KMS-11 (cell line): ENCODE data around the gene FOS.
"Not testable (repeated sequence)": the region's sequence is repeated elsewhere in the genome, so short reads cannot be mapped to it uniquely, and the experiment has no call there.

Source experiments
- H2AFZ ChIP-seq: fragments of 200-600 bp; sonication (generic); 2 replicates; pipeline ENCODE4 v1.6.1; 2016; ENCODE audit warnings: antibody characterized with exemption, mixed run types, low read depth
- H3K27ac ChIP-seq: fragments of 200-600 bp; sonication (generic); 2 replicates; pipeline ENCODE4 v1.6.1; 2016; ENCODE audit warnings: mild to moderate bottlenecking, mixed run types
- H3K27me3 ChIP-seq: fragments of 200-600 bp; sonication (generic); 2 replicates; pipeline ENCODE4 v1.6.1; 2017; ENCODE audit warnings: mild to moderate bottlenecking, low read depth, mixed run types, moderate library complexity; ENCODE audit not compliant: insufficient read depth
- H3K36me3 ChIP-seq: fragments of 200-600 bp; sonication (generic); 2 replicates; pipeline ENCODE4 v1.6.1; 2017; ENCODE audit warnings: mild to moderate bottlenecking, mixed run types; ENCODE audit not compliant: insufficient read depth
- H3K4me1 ChIP-seq: fragments of 200-600 bp; sonication (generic); 2 replicates; pipeline ENCODE4 v1.6.1; 2016; ENCODE audit warnings: mild to moderate bottlenecking, low read depth, mixed run types; ENCODE audit not compliant: poor library complexity, severe bottlenecking
- H3K4me2 ChIP-seq: fragments of 200-600 bp; sonication (generic); 2 replicates; pipeline ENCODE4 v1.7.0; 2016; ENCODE audit warnings: mild to moderate bottlenecking, mixed run types
- H3K4me3 ChIP-seq: fragments of 200-600 bp; sonication (generic); IDR thresholded peaks from 2 replicates; pipeline ENCODE4 v1.6.1; 2017; ENCODE audit warnings: low read depth, low read length, mixed read lengths; ENCODE audit not compliant: insufficient read depth
- H3K79me2 ChIP-seq: fragments of 200-600 bp; sonication (generic); 2 replicates; pipeline ENCODE4 v1.6.1; 2016; ENCODE audit warnings: low read depth, mixed run types; ENCODE audit not compliant: insufficient read depth
- H3K9ac ChIP-seq: fragments of 200-600 bp; sonication (generic); 2 replicates; pipeline ENCODE4 v1.6.1; 2016; ENCODE audit warnings: mild to moderate bottlenecking, mixed run types
- H4K20me1 ChIP-seq: fragments of 200-600 bp; sonication (generic); 2 replicates; pipeline ENCODE4 v1.6.1; 2016; ENCODE audit warnings: mild to moderate bottlenecking, mixed run types; ENCODE audit not compliant: insufficient read depth
- TF ChIP-seq, protein P1 (sequence below): fragments of 200-600 bp; sonication (generic); conservative IDR thresholded peaks from 2 replicates; pipeline ENCODE4 v1.6.1; 2017; ENCODE audit warnings: low read depth, mild to moderate bottlenecking, antibody characterized with exemption, low read length, moderate library complexity, mixed read lengths

FOS gene

DNA sequence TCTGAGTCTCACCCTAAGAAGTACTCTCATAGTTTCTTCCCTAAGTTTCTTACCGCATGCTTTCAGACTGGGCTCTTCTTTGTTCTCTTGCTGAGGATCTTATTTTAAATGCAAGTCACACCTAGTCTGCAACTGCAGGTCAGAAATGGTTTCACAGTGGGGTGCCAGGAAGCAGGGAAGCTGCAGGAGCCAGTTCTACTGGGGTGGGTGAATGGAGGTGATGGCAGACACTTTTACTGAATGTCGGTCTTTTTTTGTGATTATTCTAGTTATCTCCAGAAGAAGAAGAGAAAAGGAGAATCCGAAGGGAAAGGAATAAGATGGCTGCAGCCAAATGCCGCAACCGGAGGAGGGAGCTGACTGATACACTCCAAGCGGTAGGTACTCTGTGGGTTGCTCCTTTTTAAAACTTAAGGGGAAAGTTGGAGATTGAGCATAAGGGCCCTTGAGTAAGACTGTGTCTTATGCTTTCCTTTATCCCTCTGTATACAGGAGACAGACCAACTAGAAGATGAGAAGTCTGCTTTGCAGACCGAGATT lies 1.7 kb downstream of the FOS start:
- H4K20me1 ChIP-seq: no peaks in the 10 kb centered on the region
- H3K27me3 ChIP-seq: peaks cover 4% of the 10 kb centered on the region; the same call in 1 of the 2 replicates
- H3K27ac ChIP-seq: no peak overlapping the region
- H3K9ac ChIP-seq: no peak overlapping the region
- peaks cover 7% of the 10 kb centered on the region for H3K4me1 ChIP-seq
- no peak overlapping the region for H3K4me3 ChIP-seq
- no peaks in the 10 kb centered on the region for H3K79me2 ChIP-seq
- H3K36me3 ChIP-seq: no peaks in the 10 kb centered on the region
- no peak overlapping the region for H3K4me2 ChIP-seq
- H2AFZ ChIP-seq: no peak overlapping the region
- TF ChIP-seq, protein P1, sequence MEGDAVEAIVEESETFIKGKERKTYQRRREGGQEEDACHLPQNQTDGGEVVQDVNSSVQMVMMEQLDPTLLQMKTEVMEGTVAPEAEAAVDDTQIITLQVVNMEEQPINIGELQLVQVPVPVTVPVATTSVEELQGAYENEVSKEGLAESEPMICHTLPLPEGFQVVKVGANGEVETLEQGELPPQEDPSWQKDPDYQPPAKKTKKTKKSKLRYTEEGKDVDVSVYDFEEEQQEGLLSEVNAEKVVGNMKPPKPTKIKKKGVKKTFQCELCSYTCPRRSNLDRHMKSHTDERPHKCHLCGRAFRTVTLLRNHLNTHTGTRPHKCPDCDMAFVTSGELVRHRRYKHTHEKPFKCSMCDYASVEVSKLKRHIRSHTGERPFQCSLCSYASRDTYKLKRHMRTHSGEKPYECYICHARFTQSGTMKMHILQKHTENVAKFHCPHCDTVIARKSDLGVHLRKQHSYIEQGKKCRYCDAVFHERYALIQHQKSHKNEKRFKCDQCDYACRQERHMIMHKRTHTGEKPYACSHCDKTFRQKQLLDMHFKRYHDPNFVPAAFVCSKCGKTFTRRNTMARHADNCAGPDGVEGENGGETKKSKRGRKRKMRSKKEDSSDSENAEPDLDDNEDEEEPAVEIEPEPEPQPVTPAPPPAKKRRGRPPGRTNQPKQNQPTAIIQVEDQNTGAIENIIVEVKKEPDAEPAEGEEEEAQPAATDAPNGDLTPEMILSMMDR: no peak

DNA sequence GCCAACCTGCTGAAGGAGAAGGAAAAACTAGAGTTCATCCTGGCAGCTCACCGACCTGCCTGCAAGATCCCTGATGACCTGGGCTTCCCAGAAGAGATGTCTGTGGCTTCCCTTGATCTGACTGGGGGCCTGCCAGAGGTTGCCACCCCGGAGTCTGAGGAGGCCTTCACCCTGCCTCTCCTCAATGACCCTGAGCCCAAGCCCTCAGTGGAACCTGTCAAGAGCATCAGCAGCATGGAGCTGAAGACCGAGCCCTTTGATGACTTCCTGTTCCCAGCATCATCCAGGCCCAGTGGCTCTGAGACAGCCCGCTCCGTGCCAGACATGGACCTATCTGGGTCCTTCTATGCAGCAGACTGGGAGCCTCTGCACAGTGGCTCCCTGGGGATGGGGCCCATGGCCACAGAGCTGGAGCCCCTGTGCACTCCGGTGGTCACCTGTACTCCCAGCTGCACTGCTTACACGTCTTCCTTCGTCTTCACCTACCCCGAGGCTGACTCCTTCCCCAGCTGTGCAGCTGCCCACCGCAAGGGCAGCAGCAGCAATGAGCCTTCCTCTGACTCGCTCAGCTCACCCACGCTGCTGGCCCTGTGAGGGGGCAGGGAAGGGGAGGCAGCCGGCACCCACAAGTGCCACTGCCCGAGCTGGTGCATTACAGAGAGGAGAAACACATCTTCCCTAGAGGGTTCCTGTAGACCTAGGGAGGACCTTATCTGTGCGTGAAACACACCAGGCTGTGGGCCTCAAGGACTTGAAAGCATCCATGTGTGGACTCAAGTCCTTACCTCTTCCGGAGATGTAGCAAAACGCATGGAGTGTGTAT lies 2.4 kb downstream of the FOS start:
- no peaks in the 10 kb centered on the region for H4K20me1 ChIP-seq
- no peaks in the 10 kb centered on the region for H3K79me2 ChIP-seq
- no peak overlapping the region for H2AFZ ChIP-seq
- TF ChIP-seq, protein P1: no peak
- H3K4me3 ChIP-seq: no peak overlapping the region
- H3K4me2 ChIP-seq: no peak overlapping the region
- peaks cover 4% of the 10 kb centered on the region; the same call in 1 of the 2 replicates for H3K27me3 ChIP-seq
- no peak overlapping the region for H3K9ac ChIP-seq
- no peaks in the 10 kb centered on the region for H3K36me3 ChIP-seq
- peaks cover 7% of the 10 kb centered on the region for H3K4me1 ChIP-seq
- no peak overlapping the region for H3K27ac ChIP-seq

DNA sequence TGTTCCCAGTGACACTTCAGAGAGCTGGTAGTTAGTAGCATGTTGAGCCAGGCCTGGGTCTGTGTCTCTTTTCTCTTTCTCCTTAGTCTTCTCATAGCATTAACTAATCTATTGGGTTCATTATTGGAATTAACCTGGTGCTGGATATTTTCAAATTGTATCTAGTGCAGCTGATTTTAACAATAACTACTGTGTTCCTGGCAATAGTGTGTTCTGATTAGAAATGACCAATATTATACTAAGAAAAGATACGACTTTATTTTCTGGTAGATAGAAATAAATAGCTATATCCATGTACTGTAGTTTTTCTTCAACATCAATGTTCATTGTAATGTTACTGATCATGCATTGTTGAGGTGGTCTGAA lies 3.0 kb downstream of the FOS start:
- H3K27me3 ChIP-seq: peaks cover 4% of the 10 kb centered on the region; the same call in 1 of the 2 replicates
- no peak overlapping the region for H2AFZ ChIP-seq
- H3K4me1 ChIP-seq: peaks cover 5% of the 10 kb centered on the region
- no peak overlapping the region for H3K4me2 ChIP-seq
- H3K27ac ChIP-seq: no peak overlapping the region
- no peak overlapping the region for H3K9ac ChIP-seq
- H3K36me3 ChIP-seq: no peaks in the 10 kb centered on the region
- no peak overlapping the region for H3K4me3 ChIP-seq
- H3K79me2 ChIP-seq: no peaks in the 10 kb centered on the region
- TF ChIP-seq, protein P1: no peak
- no peaks in the 10 kb centered on the region for H4K20me1 ChIP-seq

DNA sequence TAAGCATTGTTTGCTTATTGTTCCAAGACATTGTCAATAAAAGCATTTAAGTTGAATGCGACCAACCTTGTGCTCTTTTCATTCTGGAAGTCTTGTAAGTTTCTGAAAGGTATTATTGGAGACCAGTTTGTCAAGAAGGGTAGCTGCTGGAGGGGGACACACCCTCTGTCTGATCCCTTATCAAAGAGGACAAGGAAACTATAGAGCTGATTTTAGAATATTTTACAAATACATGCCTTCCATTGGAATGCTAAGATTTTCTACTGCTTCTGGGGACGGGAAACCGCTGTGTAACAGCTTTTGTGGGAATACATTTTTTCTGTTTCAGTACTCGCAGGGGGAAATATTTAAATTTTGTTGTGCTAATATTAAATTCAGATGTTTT lies 3.5 kb downstream of the FOS start:
- no peak overlapping the region for H2AFZ ChIP-seq
- H3K36me3 ChIP-seq: no peaks in the 10 kb centered on the region
- no peak overlapping the region for H3K4me2 ChIP-seq
- TF ChIP-seq, protein P1: no peak
- no peaks in the 10 kb centered on the region for H4K20me1 ChIP-seq
- no peak overlapping the region for H3K4me3 ChIP-seq
- peaks cover 3% of the 10 kb centered on the region for H3K4me1 ChIP-seq
- peaks cover 4% of the 10 kb centered on the region; the same call in 1 of the 2 replicates for H3K27me3 ChIP-seq
- H3K9ac ChIP-seq: no peak overlapping the region
- H3K27ac ChIP-seq: no peak overlapping the region
- H3K79me2 ChIP-seq: no peaks in the 10 kb centered on the region

DNA sequence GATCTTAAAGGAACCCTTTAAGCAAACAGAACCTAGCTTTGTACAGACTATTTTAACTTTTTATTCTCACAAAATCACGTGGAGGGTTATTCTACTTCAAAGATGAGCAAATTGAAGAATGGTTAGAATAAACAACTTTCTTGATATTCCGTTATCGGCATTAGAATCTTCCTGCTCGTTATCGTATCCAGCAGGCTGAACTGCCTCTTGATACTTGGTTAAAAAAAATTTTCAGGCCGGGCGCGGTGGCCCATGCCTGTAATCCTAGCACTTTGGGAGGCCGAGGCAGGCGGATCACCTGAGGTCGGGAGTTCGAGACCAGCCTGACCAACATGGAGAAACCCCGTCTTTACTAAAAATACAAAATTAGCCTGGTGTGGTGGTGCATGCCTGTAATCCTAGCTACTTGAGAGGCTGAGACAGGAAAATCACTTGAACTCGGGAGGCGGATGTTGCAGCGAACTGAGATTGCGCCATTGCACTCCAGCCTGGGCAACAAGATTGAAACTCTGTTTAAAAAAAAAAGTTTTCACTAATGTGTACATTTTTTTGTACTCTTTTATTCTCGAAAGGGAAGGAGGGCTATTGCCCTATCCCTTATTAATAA lies 4.0 kb downstream of the FOS start:
- H3K4me1 ChIP-seq, H3K4me3 ChIP-seq, H2AFZ ChIP-seq, H3K79me2 ChIP-seq, H3K9ac ChIP-seq, H3K27ac ChIP-seq, H3K36me3 ChIP-seq, H3K27me3 ChIP-seq, H3K4me2 ChIP-seq, H4K20me1 ChIP-seq: not testable (repeated sequence)
